H1 (cell line): ENCODE measurements around the gene PLCB4. TPM values are rescaled to one million over a fixed set of nuclear protein-coding genes. Genes with fewer than 3 reads are reported as not detected.

ENCODE experiments used
- CTCF ChIA-PET: fragments of 300-600 bp; sonication (Branson Sonifier 250); formaldehyde crosslinking; loops from one replicate; lab custom pipeline; 2021; ENCODE audit not compliant: partially characterized antibody; lab: Charles Lee
- POLR2A ChIA-PET: fragments of 300-600 bp; sonication (Branson Sonifier 250); formaldehyde crosslinking; loops from one replicate; lab custom pipeline; 2021; ENCODE audit warnings: inconsistent platforms; ENCODE audit not compliant: partially characterized antibody; lab: Charles Lee
- DNase-seq, 2 experiments: peaks; one replicate each; pipeline versions ENCODE4 v3.0.0 to v3.0.0-alpha.2; 2010 to 2022; ENCODE audit warnings: low spot score in 2 of 2, low read depth in 1 of 2, mixed read lengths in 1 of 2
- FAIRE-seq: peaks from 2 replicates; lab custom pipeline; 2011; peaks lifted over from hg19 to GRCh38; lab: Jason Lieb, UNC
- H2AFZ ChIP-seq: 2 replicates; pipeline ENCODE4 v1.8.1; 2012; ENCODE audit warnings: low read length, inconsistent platforms
- H2AK5ac ChIP-seq: 2 replicates; pipeline ENCODE4 v1.6.1; 2013; ENCODE audit warnings: low read depth, low read length
- H2BK120ac ChIP-seq: replicated peaks from 2 replicates; pipeline ENCODE3; 2013; ENCODE audit warnings: low read depth, low read length, inconsistent platforms
- H2BK12ac ChIP-seq: 2 replicates; pipeline ENCODE4 v1.6.1; 2013; ENCODE audit warnings: low read depth, low read length
- H2BK15ac ChIP-seq: 2 replicates; pipeline ENCODE4 v1.6.1; 2013; ENCODE audit warnings: low read length
- H2BK20ac ChIP-seq: 2 replicates; pipeline ENCODE4 v1.6.1; 2013; ENCODE audit warnings: low read length
- H2BK5ac ChIP-seq: 2 replicates; pipeline ENCODE4 v1.6.1; 2013; ENCODE audit warnings: low read depth, low read length
- H3K14ac ChIP-seq: 2 replicates; pipeline ENCODE4 v1.6.1; 2013; ENCODE audit warnings: inconsistent platforms; ENCODE audit not compliant: insufficient read length
- H3K18ac ChIP-seq: 2 replicates; pipeline ENCODE4 v1.6.1; 2013; ENCODE audit warnings: low read length; ENCODE audit errors: extremely low read depth
- H3K23ac ChIP-seq: 2 replicates; pipeline ENCODE4 v1.6.1; 2013; ENCODE audit warnings: inconsistent platforms; ENCODE audit not compliant: insufficient read length
- H3K23me2 ChIP-seq: 2 replicates; pipeline ENCODE4 v1.6.1; 2013; ENCODE audit warnings: low read depth, low read length
- H3K27ac ChIP-seq: 2 replicates; pipeline ENCODE4 v1.6.1; 2011; ENCODE audit warnings: low read depth, low read length, inconsistent platforms
- H3K27me3 ChIP-seq, 4 experiments: replicated peaks in 1 of 4; 1 replicate in 1 of 4; 2 replicates in 3 of 4; pipeline versions ENCODE4 v1.6.1 to v1.8.1; 2011 to 2013; ENCODE audit warnings: low read length in 3 of 4, mild to moderate bottlenecking in 3 of 4, inconsistent platforms in 2 of 4, mixed read lengths in 2 of 4, moderate library complexity in 1 of 4; ENCODE audit not compliant: control insufficient read depth in 3 of 4, insufficient read depth in 3 of 4; ENCODE audit errors: extremely low read depth in 1 of 4
- H3K36me3 ChIP-seq, 4 experiments: 2 replicates each; pipeline versions ENCODE4 v1.6.1 to v1.8.1; 2011 to 2013; ENCODE audit warnings: mild to moderate bottlenecking in 4 of 4, low read length in 3 of 4, moderate library complexity in 2 of 4, control low read depth in 1 of 4, inconsistent platforms in 1 of 4; ENCODE audit not compliant: insufficient read depth in 4 of 4, control insufficient read depth in 2 of 4
- H3K4ac ChIP-seq: replicated peaks from 2 replicates; pipeline ENCODE3; 2013; ENCODE audit warnings: low read length, low read depth, mixed read lengths, inconsistent platforms; ENCODE audit not compliant: insufficient read length
- H3K4me1 ChIP-seq, 4 experiments: replicated peaks in 1 of 4; 1 replicate in 1 of 4; 2 replicates in 3 of 4; pipeline versions ENCODE4 v1.6.1 to v1.8.1; 2011 to 2013; ENCODE audit warnings: low read length in 3 of 4, inconsistent platforms in 2 of 4, mixed read lengths in 1 of 4; ENCODE audit not compliant: insufficient read depth in 4 of 4, control insufficient read depth in 3 of 4
- H3K4me2 ChIP-seq, 2 experiments: 2 replicates each; pipeline versions ENCODE4 v1.6.1 to v1.8.1; 2011 to 2013; ENCODE audit warnings: low read depth in 2 of 2, low read length in 2 of 2, control low read depth in 1 of 2, inconsistent platforms in 1 of 2, mild to moderate bottlenecking in 1 of 2; ENCODE audit not compliant: insufficient read depth in 1 of 2
- H3K4me3 ChIP-seq, 4 experiments: fragments of 200-600, 300-600 bp in 1 of 4; sonication (generic), shearing (Covaris generic), sonication (Bioruptor Twin) in 1 of 4; 2 replicates each; pipeline versions ENCODE4 v1.5.1 to v1.8.1; 2011 to 2016; ENCODE audit warnings: low read length in 4 of 4, low read depth in 3 of 4, control low read depth in 2 of 4, inconsistent platforms in 2 of 4, mild to moderate bottlenecking in 2 of 4, mixed read lengths in 1 of 4, moderate library complexity in 1 of 4; ENCODE audit not compliant: insufficient read depth in 2 of 4; ENCODE audit errors: extremely low read depth in 1 of 4
- H3K56ac ChIP-seq: replicated peaks from 2 replicates; pipeline ENCODE3; 2013; ENCODE audit warnings: low read depth, mild to moderate bottlenecking, mixed read lengths, low read length, inconsistent platforms; ENCODE audit not compliant: insufficient read length
- H3K79me1 ChIP-seq: 2 replicates; pipeline ENCODE4 v1.6.1; 2013; ENCODE audit warnings: low read depth, low read length, control low read depth
- H3K79me2 ChIP-seq, 2 experiments: 2 replicates each; pipeline versions ENCODE4 v1.6.1 to v1.8.1; 2012 to 2013; ENCODE audit warnings: low read length in 2 of 2, mild to moderate bottlenecking in 2 of 2, inconsistent platforms in 1 of 2; ENCODE audit not compliant: insufficient read depth in 2 of 2, control insufficient read depth in 1 of 2
- H3K9ac ChIP-seq, 4 experiments: replicated peaks in 1 of 4; 1 replicate in 1 of 4; 2 replicates in 3 of 4; pipeline versions ENCODE4 v1.6.1 to v1.8.1; 2011 to 2013; ENCODE audit warnings: low read depth in 3 of 4, low read length in 3 of 4, control low read depth in 2 of 4, mild to moderate bottlenecking in 2 of 4, moderate library complexity in 2 of 4, inconsistent platforms in 1 of 4; ENCODE audit errors: extremely low read depth in 1 of 4
- H3K9me3 ChIP-seq, 2 experiments: 2 replicates each; pipeline versions ENCODE4 v1.6.1 to v1.8.1; 2012 to 2013; ENCODE audit warnings: mild to moderate bottlenecking in 2 of 2, moderate library complexity in 2 of 2, control low read depth in 1 of 2, inconsistent platforms in 1 of 2, low read depth in 1 of 2, low read length in 1 of 2, mixed read lengths in 1 of 2; ENCODE audit not compliant: insufficient read depth in 2 of 2
- H4K20me1 ChIP-seq, 2 experiments: replicated peaks in 1 of 2; 2 replicates each; pipeline versions ENCODE3 to v1.8.1; 2011 to 2013; ENCODE audit warnings: inconsistent platforms in 2 of 2, low read length in 2 of 2, mild to moderate bottlenecking in 1 of 2; ENCODE audit not compliant: insufficient read depth in 2 of 2, control insufficient read depth in 1 of 2
- H4K5ac ChIP-seq: 2 replicates; pipeline ENCODE4 v1.6.1; 2013; ENCODE audit warnings: low read length, low read depth, mixed read lengths, inconsistent platforms; ENCODE audit not compliant: insufficient read length
- H4K8ac ChIP-seq: 2 replicates; pipeline ENCODE4 v1.8.0; 2013; ENCODE audit warnings: mild to moderate bottlenecking, moderate library complexity, low read length, inconsistent platforms; ENCODE audit not compliant: insufficient read depth; ENCODE audit errors: extremely low read depth
- H4K91ac ChIP-seq: replicated peaks from 2 replicates; pipeline ENCODE3; 2013; ENCODE audit warnings: low read length, mixed read lengths, inconsistent platforms; ENCODE audit not compliant: insufficient read length
- ASH2L ChIP-seq: fragments of 200-600, 300-600 bp; sonication (generic); IDR thresholded peaks from one replicate; pipeline ENCODE4 v1.7.1; 2017; ENCODE audit warnings: low read length
- CBX8 ChIP-seq: fragments of 300-800, 300-1000 bp; sonication (generic); IDR thresholded peaks from 2 replicates; pipeline ENCODE4 v1.7.1; 2016; ENCODE audit warnings: low read depth, low read length, borderline replicate concordance
- GABPA ChIP-seq: IDR thresholded peaks from 2 replicates; pipeline ENCODE4 v1.6.1; 2011; ENCODE audit warnings: mild to moderate bottlenecking, low read length, moderate library complexity, borderline replicate concordance; ENCODE audit not compliant: insufficient read depth
- KDM1A ChIP-seq: fragments of 200-600, 300-600 bp; sonication (generic); IDR thresholded peaks from 2 replicates; pipeline ENCODE4 v1.7.1; 2016; ENCODE audit warnings: mild to moderate bottlenecking, low read length, borderline replicate concordance
- NRF1 ChIP-seq: IDR thresholded peaks from 2 replicates; pipeline ENCODE4 v1.6.1; 2011; ENCODE audit warnings: mild to moderate bottlenecking, low read depth, low read length, improper control_type of control experiment
- POU5F1 ChIP-seq: IDR thresholded peaks from 2 replicates; pipeline ENCODE4 v1.6.1; 2011; ENCODE audit warnings: low read depth, mild to moderate bottlenecking, low read length, moderate library complexity
- RAD21 ChIP-seq, 2 experiments: IDR thresholded peaks in 1 of 2; conservative IDR thresholded peaks in 1 of 2; 2 replicates each; pipeline ENCODE4 v1.6.1; 2011; ENCODE audit warnings: low read depth in 2 of 2, low read length in 2 of 2, improper control_type of control experiment in 1 of 2, inconsistent platforms in 1 of 2, mild to moderate bottlenecking in 1 of 2, moderate library complexity in 1 of 2
- RBBP5 ChIP-seq: IDR thresholded peaks from 2 replicates; pipeline ENCODE4 v1.7.1; 2012; ENCODE audit warnings: low read depth, mild to moderate bottlenecking, inconsistent platforms, low read length, moderate library complexity, borderline replicate concordance
- RNF2 ChIP-seq: fragments of 200-900, 300-1000 bp; sonication (generic); IDR thresholded peaks from 2 replicates; pipeline ENCODE4 v1.7.1; 2016; ENCODE audit warnings: borderline replicate concordance, low read depth, mild to moderate bottlenecking, antibody characterized with exemption, low read length; ENCODE audit not compliant: poor library complexity, severe bottlenecking; ENCODE audit errors: missing control alignments
- SIN3A ChIP-seq, 2 experiments: IDR thresholded peaks in 1 of 2; conservative IDR thresholded peaks in 1 of 2; 2 replicates each; pipeline ENCODE4 v1.6.1; 2011 to 2012; ENCODE audit warnings: low read length in 2 of 2, improper control_type of control experiment in 1 of 2, low read depth in 1 of 2, mild to moderate bottlenecking in 1 of 2
- WGBS, 2 experiments: shearing (Covaris generic) in 1 of 2; methylation state at CpG; one replicate each; pipeline versions ENCODE4 v1.1.6 to v1.1.7; 2013 to 2015; ENCODE audit warnings: low lambda C conversion rate in 2 of 2, mixed read lengths in 2 of 2, inconsistent platforms in 1 of 2, low coverage in 1 of 2, missing lambda C conversion rate in 1 of 2; ENCODE audit not compliant: insufficient replicate concordance in 2 of 2, insufficient coverage in 1 of 2, insufficient read length in 1 of 2; ENCODE audit errors: extremely low coverage in 1 of 2, missing lambda C conversion rate in 1 of 2; 5-methylcytosine and 5-hydroxymethylcytosine counted together
- polyA plus RNA-seq, 7 experiments: library from polyadenylated mRNA; depleted of rRNA in 3 of 7; stranded (reverse) in 5 of 7; unstranded in 2 of 7; fragments of >200 nt in 5 of 7; fragments of 200-250 nt in 2 of 7; gene quantifications; 1 replicate in 5 of 7; 2 replicates in 1 of 7; 4 replicates in 1 of 7; pipeline versions ENCODE4 v1.2.1 to v1.2.3, GENCODE V29; 2011 to 2013; ENCODE audit warnings: missing spikeins in 2 of 7, mixed read lengths in 2 of 7
- total RNA-seq: library from RNA; stranded (reverse); fragmentation: NEBNext Ultra II Directional; extraction: Animal tissue kit (Norgen Biotek cat#: 25700); gene quantifications from 2 replicates; pipeline ENCODE4 v1.2.1, GENCODE V29; 2021

PLCB4 gene
- total and polyA plus RNA-seq, 2 of the 8 experiments (the other 6 are each of a cell fraction or from before 2014, with no cell fraction given) = 3.2 to 14.1 TPM

DNA sequence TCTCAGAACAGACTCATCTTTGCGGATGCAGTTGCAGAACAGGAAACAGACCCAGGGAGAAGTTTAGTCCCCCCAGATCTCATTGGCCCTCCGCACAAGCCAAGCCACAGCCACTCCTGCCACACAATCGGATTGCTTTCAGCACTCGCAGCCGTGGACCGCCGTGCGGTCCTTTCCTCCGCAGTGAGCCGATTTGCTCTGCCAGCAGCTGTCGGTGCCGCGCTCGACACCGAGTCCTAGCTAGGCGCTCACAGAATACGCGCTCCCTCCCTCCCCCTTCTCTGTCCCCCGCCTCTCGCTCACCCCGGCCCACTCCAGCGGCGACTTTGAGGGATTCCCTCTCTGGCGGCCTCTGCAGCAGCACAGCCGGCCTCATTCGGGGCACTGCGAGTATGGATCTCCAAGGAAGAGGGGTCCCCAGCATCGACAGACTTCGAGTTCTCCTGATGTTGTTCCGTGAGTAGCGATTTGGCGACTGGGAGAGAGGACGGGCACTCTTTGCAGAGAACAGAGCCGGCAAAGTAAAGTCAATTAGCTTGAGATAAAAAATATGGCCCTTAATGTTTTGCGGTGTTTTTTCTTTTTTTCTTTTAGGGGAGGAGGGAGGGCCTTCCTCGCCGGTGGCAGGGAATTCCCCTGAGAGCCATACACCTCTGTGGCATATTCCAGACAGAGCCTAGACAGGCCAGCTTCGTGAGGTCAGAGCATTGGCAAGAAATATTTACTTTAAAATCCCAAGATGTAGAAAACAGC lies 445.8 kb downstream of the PLCB4 start, which contains the start of gene LAMP5:
LAMP5 (plus strand) TSS at position 130 of the 753 bp plus-strand sequence; CDS start at position 393, 263 bp downstream.
- no peaks in the 10 kb centered on the region for H4K20me1 ChIP-seq
- no peak within 1 kb of the TSS for H2AK5ac ChIP-seq
- H3K79me2 ChIP-seq = no peaks in the 10 kb centered on the region
- WGBS, 2 experiments = 4% methylated on average over 30 of the region's 38 CpGs; no CpG with 5 or more reads in 1 of the 2 experiments
- no peak within 1 kb of the TSS for H4K5ac ChIP-seq
- no peak within 1 kb of the TSS for H2BK20ac ChIP-seq
- ChIA-PET POLR2A (interaction anchor here (1.1 kb wide), 2 partner anchors 9 to 59 kb away, joined by 3 to 5 read pairs; no protein-coding TSS in a partner anchor), CTCF (interaction anchor here (0.7 to 10.5 kb wide), 13 partner anchors 10 to 563 kb away, joined by 3 to 79 read pairs (median 3); no protein-coding TSS in a partner anchor)
- H3K4ac ChIP-seq = no peak within 1 kb of the TSS
- no peaks in the 10 kb centered on the region for H3K79me1 ChIP-seq
- peak within 1 kb of the TSS; percentile 74 to 93 for H3K4me2 ChIP-seq
- H3K23ac ChIP-seq = no peak within 1 kb of the TSS
- no peak within 1 kb of the TSS for H4K91ac ChIP-seq
- H3K18ac ChIP-seq = 0 out of 2 replicates have a peak within 1 kb of the TSS, but pooled peaks have one; percentile 21
- peaks cover 2 to 28% (median 14%) of the 10 kb centered on the region in 4 experiments; a peak in 6 of 7 replicates for H3K4me1 ChIP-seq
- no peak within 1 kb of the TSS for H3K56ac ChIP-seq
- no peak within 1 kb of the TSS for H2BK12ac ChIP-seq
- H3K14ac ChIP-seq = no peak within 1 kb of the TSS
- H3K27ac ChIP-seq = no peak within 1 kb of the TSS
- DNase-seq (peak in 1 of 2 experiments; percentile 80), FAIRE-seq (no peak)
- no peaks in the 10 kb centered on the region for H3K36me3 ChIP-seq
- H3K4me3 ChIP-seq = peak within 1 kb of the TSS; percentile 42 to 63 (median 48); a peak in 7 of 8 replicates
- H2BK120ac ChIP-seq = no peak within 1 kb of the TSS
- no peak within 1 kb of the TSS; the same call in 1 of the 2 replicates for H4K8ac ChIP-seq
- peaks cover 14% of the 10 kb centered on the region; the same call in 1 of the 2 replicates for H3K23me2 ChIP-seq
- no peak within 1 kb of the TSS for H3K9ac ChIP-seq
- peaks cover 52 to 93% (median 73%) of the 10 kb centered on the region in 4 experiments for H3K27me3 ChIP-seq
- no peak within 1 kb of the TSS; the same call in 1 of the 2 replicates for H2BK15ac ChIP-seq
- H3K9me3 ChIP-seq = no peaks in the 10 kb centered on the region
- no peak within 1 kb of the TSS for H2BK5ac ChIP-seq
- no peak within 1 kb of the TSS for H2AFZ ChIP-seq
- TF ChIP-seq RAD21 (IDR thresholded peaks at IDR 0.05 in 1 of 2, conservative IDR thresholded peaks at IDR 0.05 in 1 of 2; ENCODE audit: low read depth in 2 of 2, low read length in 2 of 2) (peak; percentile 1; a peak in 1 of 4 replicates), CBX8 (no peak), RBBP5 (peak; percentile 24; the same call in 1 of the 2 replicates), ASH2L (peak; percentile 76), GABPA (no peak), SIN3A (conservative IDR thresholded peaks at IDR 0.05 in 1 of 2, IDR thresholded peaks at IDR 0.05 in 1 of 2; ENCODE audit: low read depth in 1 of 2, low read length in 2 of 2) (peak; percentile 87 to 95; a peak in 3 of 4 replicates), RNF2 (peak; percentile 59), KDM1A (no peak), NRF1 (no peak), POU5F1 (no peak)
